HG03064 (cell line): ENCODE measurements around the gene PITPNM3.

Experiments
- ATAC-seq: cut with Tn5 transposase; IDR thresholded peaks from one replicate; pipeline ENCODE4 v1.9.1; 2021; ENCODE audit warnings: low read depth; ENCODE audit not compliant: unreplicated experiment

PITPNM3 gene

DNA sequence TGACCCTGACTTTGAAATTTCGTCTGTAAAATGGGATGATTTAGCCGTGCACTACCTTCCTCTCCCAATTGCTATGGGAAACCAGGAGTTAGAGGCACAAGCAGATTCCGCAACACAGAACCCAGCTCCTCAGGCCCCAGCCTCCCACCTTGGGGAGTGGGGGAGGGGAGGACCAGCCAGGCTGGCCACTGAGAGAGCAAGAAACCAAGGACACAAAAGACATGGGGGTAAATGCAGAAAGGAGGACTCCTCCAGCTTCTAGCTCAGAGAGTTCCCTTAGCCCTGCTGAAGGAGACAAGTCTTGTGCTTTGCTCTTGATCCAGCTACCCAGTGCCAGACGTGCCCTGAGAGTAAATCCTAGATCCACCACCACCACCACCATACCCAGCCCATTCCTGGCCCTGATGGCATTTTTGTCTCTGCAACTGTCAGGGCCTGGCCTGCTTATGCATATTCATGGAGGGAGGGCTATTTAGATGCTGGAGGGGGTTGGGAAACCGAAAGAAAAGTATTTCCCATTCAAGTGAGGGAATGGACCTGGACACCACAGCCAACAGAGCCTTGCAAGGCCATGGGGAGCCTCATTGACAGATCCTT is 25.9 kb downstream of the PITPNM3 start:
- no peak for ATAC-seq

DNA sequence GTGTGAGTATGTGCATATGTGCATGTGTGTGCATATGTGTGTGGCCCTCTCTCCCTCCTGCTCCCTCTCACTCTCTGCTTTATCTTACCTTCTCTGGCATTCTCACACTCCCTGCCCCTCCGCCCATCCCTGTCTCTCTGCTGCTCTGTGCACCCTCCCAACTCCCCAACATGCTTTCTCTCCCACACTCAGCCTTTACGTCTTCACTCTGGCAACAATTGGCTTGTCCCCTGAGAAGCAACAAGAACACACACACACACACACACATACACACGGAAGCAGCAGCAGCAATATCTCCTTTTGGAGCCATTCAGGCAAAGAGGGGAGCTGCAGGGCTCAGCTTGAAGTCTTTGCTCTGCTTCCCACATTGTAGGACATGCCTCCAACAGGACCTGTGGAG is 27.8 kb downstream of the PITPNM3 start:
- no peak for ATAC-seq

DNA sequence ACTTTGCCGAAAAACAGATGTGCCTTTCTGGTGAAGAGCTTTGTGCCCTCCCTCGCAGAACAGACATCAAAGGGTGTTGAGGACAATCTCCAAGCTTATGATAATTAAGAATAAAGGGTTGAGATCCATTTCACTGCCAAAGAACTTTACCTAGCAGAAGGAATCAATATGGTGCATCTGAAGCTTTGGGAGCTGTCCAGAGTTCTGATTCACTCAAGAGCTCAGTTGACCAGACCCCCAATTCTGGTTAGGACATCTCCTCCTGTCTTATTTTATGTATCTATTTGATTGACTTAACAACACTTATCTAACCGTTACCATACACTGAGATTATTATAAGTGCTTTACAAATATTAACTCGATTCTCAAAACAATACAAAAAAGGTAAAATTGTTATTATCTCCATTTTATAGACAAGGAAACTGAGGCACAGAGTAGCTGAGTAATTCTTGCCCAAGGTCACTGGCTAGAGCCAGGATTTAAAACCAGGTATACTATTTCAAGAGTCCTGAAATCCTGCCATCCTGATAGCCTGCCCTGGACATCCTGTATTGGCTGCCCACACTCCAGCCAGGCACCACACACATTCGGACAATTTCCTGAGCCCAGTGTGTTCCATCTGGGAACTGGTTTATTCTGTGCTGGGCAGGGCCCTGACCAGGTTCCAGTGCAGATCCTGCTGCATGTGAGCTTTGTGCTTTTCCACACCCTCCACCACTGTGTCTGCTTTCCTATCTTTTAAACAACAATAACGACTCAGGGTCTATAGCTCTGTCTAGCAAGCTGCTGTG is 29.8 kb downstream of the PITPNM3 start:
- no peak for ATAC-seq

DNA sequence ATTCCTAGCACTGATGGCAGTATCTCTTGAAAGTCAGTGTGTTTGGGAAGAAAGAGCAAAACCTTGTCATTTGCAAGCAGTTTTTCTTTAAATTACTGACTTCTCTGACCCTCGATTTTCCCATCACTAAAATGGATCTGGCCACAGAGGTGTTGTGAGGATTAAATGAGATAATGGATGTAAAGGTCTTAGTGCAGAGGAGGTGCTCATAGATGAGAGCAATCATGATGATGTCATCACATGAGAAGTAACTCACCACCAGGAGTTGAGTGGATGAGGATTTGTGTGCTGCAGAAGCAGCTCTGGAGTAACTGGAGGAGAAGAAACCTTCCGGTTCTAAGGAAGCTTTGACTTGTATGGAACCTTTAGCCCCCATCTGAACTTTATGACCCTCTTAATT is 30.6 kb downstream of the PITPNM3 start:
- ATAC-seq = no peak

DNA sequence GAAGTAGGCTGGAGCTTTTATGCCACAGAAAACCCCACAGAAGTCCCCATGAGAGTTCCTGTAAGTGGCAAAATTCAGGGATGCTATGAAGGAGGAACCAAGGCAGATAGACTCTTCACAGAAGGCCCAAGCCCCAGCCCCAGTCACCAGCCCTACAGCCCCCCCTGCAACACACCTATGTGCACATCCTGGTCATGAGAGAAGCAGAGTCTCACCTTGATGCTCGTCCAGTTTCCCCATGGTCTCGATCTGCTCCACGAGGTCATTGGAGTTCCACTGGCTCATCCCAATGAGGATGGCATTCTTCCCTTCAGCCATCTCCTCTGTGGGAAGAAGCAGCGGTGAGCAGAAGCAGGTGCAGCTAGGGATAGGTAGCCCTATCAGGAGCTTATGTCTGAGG is 31.2 kb downstream of the PITPNM3 start:
- ATAC-seq = no peak

DNA sequence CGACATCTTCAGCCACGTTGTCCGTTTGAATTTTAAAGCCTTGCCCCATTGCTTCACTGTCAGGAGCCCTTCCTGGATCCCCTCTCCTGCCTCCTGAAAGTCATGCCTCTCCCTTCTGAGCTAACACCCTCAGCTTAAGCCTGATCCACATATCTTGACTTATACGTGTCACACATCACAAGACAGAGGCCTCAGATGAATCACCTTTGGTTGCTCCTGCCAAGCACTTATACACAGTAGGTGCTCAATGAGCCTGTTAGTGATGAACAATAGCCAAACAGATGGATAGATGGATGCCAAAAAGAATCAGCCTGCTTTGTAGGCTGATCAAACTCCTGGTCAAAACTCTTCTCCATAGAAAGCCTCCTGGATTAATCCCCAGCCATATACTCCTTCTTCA is 31.8 kb downstream of the PITPNM3 start:
- no peak for ATAC-seq

DNA sequence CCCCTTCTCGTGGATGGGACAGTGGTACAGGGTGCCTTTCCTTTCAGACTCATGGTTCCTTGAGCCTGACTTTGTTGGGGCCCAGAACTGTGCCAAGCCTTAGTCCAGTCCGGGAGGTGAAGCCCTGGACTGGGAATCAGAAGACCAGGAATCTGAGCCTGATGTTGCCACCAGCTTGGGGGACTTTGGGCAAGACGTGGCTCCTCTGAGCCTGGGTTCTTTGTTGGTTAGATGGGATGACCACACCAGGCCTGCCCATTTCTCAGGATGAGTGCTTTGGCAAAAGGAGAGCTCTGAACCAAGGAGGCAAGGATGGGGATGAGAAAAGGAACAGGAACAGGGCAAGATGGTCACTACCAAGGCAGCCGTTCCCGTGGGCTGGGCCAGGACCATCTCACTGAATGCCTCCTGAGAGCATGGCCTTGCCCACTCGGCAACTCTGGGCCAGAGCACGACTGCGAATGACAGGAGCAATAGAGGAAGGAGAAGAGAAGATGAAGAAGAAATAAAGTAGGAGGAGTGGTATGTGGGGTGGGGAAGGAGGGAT is 32.5 kb downstream of the PITPNM3 start:
- ATAC-seq = no peak

DNA sequence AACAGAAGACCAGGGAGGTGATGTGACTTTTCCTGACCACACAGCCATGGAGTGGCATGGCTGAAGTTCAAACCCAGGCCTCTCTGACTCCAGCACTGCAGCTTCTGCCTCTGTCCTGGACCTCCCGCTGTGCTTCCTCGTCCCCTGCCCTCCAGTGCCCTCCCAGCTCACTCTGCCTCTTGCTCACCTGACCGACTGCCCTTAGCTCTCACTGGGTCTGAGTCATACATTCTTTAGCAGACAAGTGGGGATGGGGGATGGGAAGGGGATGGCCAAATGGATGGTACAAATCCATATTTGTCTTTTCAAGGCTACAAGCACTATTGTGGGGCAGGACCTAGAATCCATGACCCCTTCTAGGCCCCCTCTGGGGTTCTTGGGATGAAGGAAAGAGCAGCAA is 33.0 kb downstream of the PITPNM3 start:
- ATAC-seq = no peak

DNA sequence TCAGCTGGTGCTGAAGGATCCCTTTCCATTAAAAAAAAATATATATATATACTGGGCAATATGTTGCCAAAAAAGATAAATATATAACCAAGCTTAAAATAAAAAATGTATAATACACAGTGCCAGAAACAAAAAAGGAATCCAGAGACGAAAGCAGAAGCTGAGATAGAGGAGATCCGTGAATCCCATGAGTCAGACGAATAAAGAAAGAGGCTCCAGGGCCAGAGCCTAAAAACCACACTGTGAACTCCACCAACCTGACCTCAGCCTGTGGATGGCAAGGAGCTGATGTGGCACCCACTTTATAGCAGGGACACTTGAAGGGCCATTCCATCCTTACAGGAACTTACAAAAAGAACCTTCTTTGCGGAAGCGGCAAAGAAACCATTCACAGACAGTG is 34.8 kb downstream of the PITPNM3 start:
- no peak for ATAC-seq

DNA sequence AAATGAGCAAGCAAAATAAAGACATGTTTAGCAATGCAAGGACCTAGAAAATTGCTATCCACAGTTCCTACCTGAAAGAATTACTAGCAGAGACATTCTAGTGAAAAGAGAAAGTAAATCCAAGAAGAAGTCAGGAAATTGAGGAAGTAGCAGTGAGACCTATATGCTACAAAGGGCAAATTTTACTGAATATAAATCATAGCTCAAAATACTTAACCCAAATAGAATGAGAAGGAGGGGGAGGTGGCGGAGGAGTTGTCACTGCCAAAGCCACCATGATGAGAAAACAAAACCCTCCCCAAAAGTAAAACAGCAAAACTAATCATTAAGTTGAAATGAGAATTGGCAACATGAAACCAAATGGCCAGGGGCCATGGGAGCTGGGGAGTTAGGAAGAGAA is 39.3 kb downstream of the PITPNM3 start:
- ATAC-seq = no peak

DNA sequence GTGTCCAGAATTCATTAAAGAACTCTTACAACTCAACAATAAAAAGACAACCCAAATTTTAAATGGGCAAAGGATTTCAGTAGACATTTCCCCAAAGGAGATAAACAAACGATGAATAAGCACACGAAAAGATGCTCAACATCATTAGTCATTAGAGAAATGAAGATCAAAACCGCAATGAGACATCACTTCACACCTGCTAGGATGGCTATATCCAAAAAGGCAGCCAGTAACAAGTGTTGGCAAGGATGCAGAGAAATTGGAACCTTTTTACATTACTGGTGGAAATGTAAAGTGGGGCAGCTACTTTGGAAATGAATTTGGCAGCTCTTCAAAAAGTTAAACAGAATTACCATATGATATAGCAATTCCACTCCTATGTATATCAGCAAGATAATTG is 42.0 kb downstream of the PITPNM3 start:
- ATAC-seq = no peak

DNA sequence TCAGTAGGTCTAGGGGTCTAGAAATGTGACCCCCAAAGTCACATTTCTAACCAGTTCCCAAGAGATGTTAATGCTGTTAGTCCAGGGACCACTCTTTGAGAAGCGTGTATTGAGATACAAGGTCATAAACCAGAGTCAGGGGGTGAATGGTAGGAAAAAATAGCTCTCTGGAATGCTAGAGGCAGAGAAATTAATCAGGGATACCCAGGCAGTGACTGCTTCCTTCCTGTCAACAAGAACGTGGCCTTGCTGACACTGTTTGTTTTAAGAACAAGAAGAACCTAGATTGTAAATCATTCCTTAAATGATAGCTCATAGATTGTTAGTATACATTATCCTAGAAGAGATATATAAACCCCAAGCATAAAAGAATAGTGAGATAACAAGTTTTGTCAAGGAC is 43.8 kb downstream of the PITPNM3 start:
- no peak for ATAC-seq

DNA sequence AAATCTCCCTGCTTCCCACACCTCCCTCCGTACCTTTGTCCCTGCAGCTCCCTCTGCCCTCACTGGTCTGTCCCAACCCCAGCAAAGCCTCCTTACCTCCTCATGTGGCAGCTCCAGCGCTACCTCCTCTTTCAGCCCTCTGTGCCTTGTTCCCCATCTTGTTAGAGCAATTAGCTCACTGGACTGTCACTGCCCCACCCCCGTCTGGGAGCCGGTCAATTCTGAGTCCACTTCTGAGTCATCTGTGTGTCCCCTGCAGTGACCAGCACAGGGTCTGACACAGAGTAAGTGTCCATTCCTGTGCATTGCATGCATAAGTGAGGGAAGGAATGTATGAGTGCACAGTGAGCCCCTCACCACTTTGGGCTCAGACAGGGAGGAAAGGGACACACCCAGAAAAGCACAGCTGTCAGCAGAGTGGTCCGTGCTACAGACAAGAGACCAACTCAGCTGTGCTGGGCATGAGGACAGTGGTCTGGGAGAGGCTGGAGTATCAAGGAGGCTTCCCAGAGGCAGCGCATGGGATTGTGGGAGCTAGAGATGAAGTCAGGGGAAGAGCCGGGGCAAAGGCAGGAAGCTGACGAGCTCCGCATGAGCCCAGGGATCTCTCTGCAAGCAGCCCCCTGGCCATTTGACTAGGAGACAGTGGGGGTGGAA is 45.9 kb downstream of the PITPNM3 start:
- no peak for ATAC-seq

DNA sequence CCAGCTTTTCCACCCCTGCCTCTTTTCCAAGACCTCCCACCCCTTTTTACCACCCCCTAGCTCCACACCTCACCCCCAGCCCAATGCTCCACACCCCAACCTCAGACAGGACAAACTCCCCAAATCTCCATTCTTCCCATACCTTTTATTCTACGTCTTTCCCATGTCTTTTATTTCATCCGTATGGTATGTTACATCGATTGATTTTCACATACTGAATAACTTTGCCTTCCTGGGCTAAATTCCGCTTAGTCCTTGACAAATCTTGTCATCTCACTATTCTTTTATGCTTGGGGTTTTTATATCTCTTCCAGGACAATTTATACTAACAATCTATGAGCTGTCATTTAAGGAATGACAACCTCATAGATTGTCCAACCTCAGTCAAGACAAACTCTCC is 46.4 kb downstream of the PITPNM3 start:
- no peak for ATAC-seq

DNA sequence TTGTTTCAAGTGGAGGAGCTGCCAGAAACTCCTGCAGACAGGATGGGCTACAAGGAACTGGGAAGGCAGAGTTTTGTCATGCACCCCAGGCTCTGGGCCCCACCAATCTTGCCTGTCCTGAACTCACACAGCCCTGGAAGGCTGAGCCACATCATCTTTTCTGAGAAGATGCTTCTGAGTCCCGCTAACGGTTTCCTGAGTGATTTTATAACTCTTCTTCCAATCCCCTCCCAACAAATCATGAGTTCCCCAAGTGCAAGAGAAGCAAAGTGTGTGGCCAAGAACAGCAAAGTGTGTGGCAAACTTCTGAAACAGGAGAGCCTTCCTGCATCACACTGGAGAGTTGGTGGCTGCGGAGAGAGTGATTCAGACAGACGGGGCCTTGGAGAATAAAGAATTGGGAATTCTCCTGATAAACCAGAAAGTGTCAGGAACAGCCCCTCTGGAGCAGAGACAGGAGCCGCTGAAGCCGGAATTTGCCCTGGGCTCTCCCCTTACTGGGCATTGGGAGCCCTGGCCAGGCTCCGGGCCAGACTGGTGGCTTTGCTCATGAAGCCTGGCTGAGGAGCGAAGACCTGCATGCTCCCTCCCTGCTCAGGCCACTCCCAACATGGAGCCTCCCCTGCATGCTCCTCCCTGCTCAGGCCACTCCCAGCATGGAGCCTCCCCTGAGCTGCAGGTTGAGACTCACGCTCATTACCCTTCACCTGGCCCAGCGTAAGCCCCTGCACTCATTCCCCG is 47.2 kb downstream of the PITPNM3 start:
- ATAC-seq = no peak

DNA sequence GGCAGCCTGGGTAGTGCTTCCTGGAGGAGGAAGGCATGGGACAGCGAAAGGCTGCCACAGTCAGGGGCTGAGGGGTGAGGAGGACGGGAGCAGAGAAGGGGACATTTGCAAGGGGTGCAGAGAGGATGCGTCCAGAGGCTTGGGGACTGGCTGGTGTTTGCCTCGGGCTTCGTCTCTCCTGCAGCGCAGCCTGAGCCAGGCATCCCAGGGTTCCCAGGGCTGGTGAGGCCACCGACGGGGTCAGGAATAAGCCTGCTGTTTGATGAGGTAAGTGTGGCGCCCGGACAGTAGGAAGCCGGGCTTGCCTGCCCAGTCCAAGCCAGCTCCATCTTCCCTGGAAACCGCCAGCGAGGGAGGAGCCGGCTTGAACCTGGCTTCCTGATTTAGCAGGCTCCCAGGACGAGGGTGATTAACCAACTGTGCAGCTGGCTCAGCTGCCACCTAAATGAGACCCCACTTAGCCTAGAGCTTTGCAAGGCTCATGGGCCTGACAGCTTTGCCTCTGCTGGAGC is 47.8 kb downstream of the PITPNM3 start:
- ATAC-seq = no peak

DNA sequence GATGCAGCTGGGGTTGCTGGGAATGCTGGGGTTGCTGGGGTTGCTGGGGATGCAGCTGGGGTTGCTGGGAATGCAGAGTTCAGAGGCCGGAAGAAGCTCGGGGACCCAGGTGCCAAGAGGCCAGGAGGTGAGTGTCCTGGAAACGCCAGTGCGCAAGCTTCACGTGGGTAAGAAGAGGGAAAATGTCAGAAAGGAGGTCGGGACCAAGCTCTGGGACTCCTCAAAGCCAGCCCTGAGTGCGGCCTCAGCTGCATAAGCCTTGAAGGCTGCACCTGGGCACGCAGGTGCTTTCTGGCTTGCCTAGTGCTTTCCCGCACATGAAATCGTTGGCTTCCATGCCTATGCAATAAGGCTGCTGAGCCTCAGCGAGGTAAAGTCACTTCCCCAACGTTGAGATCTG is 48.3 kb downstream of the PITPNM3 start:
- ATAC-seq = no peak

DNA sequence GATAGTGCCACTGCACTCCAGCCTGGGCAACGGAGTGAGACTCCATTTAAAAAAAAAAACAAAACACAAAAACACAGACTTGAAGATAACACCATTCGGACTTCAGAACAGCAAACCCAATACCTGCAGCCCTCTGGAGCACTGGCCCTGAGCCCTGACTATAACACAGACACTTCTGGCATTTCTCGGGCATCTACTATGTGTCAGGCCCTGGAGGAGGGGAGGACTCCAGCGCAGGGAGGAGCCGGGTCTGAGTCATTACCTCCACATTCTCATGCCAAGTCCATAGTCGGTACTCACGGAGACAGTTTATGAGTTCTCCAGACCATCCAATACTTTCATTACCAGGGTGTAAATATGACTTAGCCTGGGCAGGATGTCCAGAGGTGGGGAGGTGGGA is 48.8 kb downstream of the PITPNM3 start:
- no peak for ATAC-seq

DNA sequence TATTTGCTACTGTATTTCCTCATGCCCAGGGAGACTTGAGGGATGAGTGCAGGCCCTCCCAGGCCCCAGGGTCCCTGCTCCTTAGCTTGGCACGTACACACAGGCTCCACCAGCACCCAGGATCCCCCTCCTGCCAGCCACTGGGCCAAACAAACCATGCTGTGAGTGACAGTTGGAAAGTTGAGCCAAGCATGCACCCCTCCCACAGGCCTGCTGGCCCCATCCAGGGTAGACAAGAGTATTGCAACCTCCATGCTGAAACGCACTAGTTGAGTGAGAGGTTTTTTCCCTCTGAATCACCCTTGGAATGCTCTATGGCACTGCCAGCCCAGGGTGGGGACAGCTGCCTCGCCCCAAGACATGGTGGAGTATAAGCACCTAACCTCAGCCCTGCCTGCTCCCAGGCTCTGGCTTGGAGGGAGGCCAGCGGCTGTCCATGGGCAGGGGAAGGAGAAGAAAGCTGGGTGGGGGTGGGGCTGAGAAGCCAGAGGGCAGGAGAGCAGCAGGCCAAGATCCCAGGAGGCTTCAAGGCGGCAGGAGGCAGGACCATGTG is 49.6 kb downstream of the PITPNM3 start:
- no peak for ATAC-seq

DNA sequence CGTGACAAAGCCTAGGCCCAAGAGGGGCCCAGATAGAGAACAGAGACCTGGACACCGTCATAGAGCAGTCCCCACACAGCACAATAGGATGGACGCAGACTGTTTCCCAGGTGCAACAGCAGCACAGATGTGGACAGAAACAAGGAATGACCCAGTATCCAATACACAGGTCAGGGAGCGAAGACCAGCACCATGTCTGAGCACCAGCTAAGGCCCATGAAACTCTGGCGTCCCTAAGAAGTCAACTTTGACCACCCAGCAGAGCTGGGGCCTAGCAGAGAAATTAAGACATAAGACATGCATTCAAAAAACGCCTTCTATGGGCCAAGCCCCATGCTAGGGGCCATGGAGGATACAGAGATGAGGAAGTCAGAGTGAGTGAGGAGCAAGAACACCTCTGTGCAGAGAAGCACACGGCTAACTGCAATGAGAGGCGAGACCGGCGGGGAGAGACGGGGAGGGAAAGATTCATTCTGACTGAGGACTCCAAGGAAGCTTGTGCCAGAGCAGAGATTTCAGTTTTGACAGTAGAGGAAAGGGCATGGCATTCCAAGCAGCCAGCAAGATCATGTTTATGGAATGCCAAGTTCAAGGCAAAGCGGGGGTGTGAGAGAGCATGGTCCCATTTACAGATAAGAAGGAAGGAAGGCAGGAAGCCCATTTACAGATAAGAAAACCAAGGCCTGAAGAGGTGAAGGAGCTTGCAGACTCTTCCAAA is 50.8 kb downstream of the PITPNM3 start:
- ATAC-seq = no peak
